OCI-LY3 (cell line): ENCODE results near the gene AP1S3.

ENCODE experiments used
- H2AFZ ChIP-seq: fragments of 200-600, 300-600 bp; shearing (Covaris generic); 2 replicates; pipeline ENCODE4 v1.6.0; 2014; ENCODE audit warnings: antibody characterized with exemption, low read depth, low read length
- H3K27ac ChIP-seq: fragments of 200-600, 300-600 bp; sonication (generic); 2 replicates; pipeline ENCODE4 v1.5.1; 2014; ENCODE audit warnings: mild to moderate bottlenecking, low read length, moderate library complexity, mixed read lengths
- H3K27me3 ChIP-seq: fragments of 200-600, 300-600 bp; sonication (generic); 2 replicates; pipeline ENCODE4 v1.6.1; 2014; ENCODE audit warnings: low read depth, low read length, mixed read lengths
- H3K36me3 ChIP-seq: fragments of 200-600, 300-600 bp; sonication (generic); replicated peaks from 2 replicates; pipeline ENCODE3; 2014; ENCODE audit warnings: low read depth, low read length, mixed read lengths
- H3K4me1 ChIP-seq: fragments of 300-600, 200-600 bp; sonication (generic); 2 replicates; pipeline ENCODE4 v1.6.1; 2014; ENCODE audit warnings: low read length, mixed read lengths
- H3K4me2 ChIP-seq: fragments of 200-600, 300-600 bp; sonication (generic); 2 replicates; pipeline ENCODE4 v1.6.1; 2014; ENCODE audit warnings: low read length, mixed read lengths
- H3K4me3 ChIP-seq: fragments of 300-600, 200-600 bp; sonication (generic); 2 replicates; pipeline ENCODE4 v1.5.1; 2014; ENCODE audit warnings: antibody characterized with exemption, mild to moderate bottlenecking, low read length, moderate library complexity
- H3K79me2 ChIP-seq: fragments of 300-600, 200-600 bp; shearing (Covaris generic); 2 replicates; pipeline ENCODE4 v1.6.1; 2014; ENCODE audit warnings: mild to moderate bottlenecking, low read length, mixed read lengths
- H3K9ac ChIP-seq: fragments of 300-600, 200-600 bp; shearing (Covaris generic); 2 replicates; pipeline ENCODE4 v1.6.0; 2014; ENCODE audit warnings: mild to moderate bottlenecking, low read length, moderate library complexity
- H3K9me3 ChIP-seq: fragments of 200-600, 300-600 bp; shearing (Covaris generic); 2 replicates; pipeline ENCODE4 v1.6.1; 2014; ENCODE audit warnings: low read length, mixed read lengths; ENCODE audit not compliant: insufficient read depth
- H4K20me1 ChIP-seq: fragments of 200-600, 300-600 bp; sonication (generic); 2 replicates; pipeline ENCODE4 v1.6.1; 2016; ENCODE audit warnings: low read length, mixed read lengths; ENCODE audit not compliant: insufficient read depth
- EZH2phosphoT487 ChIP-seq: fragments of 200-600 bp; shearing (Covaris generic); IDR thresholded peaks from 2 replicates; pipeline ENCODE4 v1.6.1; 2018; ENCODE audit warnings: antibody characterized with exemption, mixed run types, low read depth
- TF ChIP-seq, protein P1 (sequence below): fragments of 200-600, 300-600 bp; sonication (generic); IDR thresholded peaks from 2 replicates; pipeline ENCODE4 v1.5.1; 2014; ENCODE audit warnings: antibody characterized with exemption, low read length, low read depth

The AP1S3 gene

GRCh38 chr2:223740679-223741078 lies 96.7 kb downstream of the AP1S3 start:
- H3K9me3 ChIP-seq = no peaks in the 10 kb centered on the region
- no peak overlapping the region for H3K4me2 ChIP-seq
- no peaks in the 10 kb centered on the region for H3K4me1 ChIP-seq
- H3K27me3 ChIP-seq = no peaks in the 10 kb centered on the region
- no peak overlapping the region for H3K9ac ChIP-seq
- TF ChIP-seq, protein P1, sequence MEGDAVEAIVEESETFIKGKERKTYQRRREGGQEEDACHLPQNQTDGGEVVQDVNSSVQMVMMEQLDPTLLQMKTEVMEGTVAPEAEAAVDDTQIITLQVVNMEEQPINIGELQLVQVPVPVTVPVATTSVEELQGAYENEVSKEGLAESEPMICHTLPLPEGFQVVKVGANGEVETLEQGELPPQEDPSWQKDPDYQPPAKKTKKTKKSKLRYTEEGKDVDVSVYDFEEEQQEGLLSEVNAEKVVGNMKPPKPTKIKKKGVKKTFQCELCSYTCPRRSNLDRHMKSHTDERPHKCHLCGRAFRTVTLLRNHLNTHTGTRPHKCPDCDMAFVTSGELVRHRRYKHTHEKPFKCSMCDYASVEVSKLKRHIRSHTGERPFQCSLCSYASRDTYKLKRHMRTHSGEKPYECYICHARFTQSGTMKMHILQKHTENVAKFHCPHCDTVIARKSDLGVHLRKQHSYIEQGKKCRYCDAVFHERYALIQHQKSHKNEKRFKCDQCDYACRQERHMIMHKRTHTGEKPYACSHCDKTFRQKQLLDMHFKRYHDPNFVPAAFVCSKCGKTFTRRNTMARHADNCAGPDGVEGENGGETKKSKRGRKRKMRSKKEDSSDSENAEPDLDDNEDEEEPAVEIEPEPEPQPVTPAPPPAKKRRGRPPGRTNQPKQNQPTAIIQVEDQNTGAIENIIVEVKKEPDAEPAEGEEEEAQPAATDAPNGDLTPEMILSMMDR = no peak
- TF ChIP-seq EZH2phosphoT487 = no peak
- H4K20me1 ChIP-seq = no peaks in the 10 kb centered on the region
- no peaks in the 10 kb centered on the region for H3K36me3 ChIP-seq
- no peak overlapping the region for H3K4me3 ChIP-seq
- no peak overlapping the region for H2AFZ ChIP-seq
- H3K27ac ChIP-seq = no peak overlapping the region
- H3K79me2 ChIP-seq = no peaks in the 10 kb centered on the region

DNA sequence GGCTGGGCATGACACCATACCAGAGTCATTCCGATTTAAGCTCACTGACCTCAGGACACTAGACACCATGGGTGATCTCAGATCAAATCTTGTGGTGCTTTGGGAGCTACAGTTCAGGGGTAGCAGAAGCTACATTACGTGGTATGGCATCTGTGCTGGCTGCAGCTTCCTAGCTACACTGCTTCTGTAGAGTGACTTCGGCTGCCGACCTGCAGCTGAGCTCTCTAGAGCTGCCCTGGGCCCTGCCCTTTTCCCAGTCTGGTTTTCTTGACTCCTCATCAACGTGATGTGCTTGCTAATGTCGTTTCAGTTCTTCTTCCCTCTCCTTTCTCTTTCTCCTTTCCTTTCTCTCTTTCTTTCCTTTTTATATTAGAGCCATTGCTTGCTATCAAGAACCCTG lies 100.2 kb downstream of the AP1S3 start:
- no peak overlapping the region for H3K27ac ChIP-seq
- H3K9me3 ChIP-seq = no peaks in the 10 kb centered on the region
- H3K79me2 ChIP-seq = no peaks in the 10 kb centered on the region
- no peak overlapping the region for H3K4me2 ChIP-seq
- H3K36me3 ChIP-seq = no peaks in the 10 kb centered on the region
- H3K4me1 ChIP-seq = no peaks in the 10 kb centered on the region
- no peak overlapping the region for H3K4me3 ChIP-seq
- no peaks in the 10 kb centered on the region for H4K20me1 ChIP-seq
- H3K27me3 ChIP-seq = no peaks in the 10 kb centered on the region
- H3K9ac ChIP-seq = no peak overlapping the region
- H2AFZ ChIP-seq = no peak overlapping the region
- TF ChIP-seq, protein P1 = no peak
- no peak for TF ChIP-seq EZH2phosphoT487

DNA sequence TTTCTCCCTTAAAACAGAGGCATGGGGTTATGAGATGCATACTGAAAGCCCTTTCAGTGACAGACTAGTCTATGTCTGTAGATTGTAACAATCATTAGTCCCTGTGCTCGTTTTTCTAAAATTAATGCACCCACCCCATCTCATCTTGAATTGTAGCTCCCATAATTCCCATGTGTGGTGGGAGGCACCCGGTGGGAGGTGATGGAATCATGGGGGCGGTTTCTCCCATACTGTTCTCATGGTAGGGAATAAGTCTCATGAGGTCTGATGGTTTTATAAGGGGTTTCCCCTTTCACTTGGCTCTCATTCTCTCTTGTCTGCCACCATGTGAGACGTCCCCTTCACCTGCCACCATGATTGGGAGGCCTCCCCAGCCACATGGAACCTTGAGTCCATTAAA lies 100.9 kb downstream of the AP1S3 start:
- no peaks in the 10 kb centered on the region for H3K4me1 ChIP-seq
- no peak overlapping the region for H3K27ac ChIP-seq
- H3K36me3 ChIP-seq = no peaks in the 10 kb centered on the region
- H3K27me3 ChIP-seq = no peaks in the 10 kb centered on the region
- H3K79me2 ChIP-seq = no peaks in the 10 kb centered on the region
- no peak overlapping the region for H3K4me3 ChIP-seq
- no peak overlapping the region for H3K9ac ChIP-seq
- H2AFZ ChIP-seq = no peak overlapping the region
- H3K9me3 ChIP-seq = no peaks in the 10 kb centered on the region
- TF ChIP-seq, protein P1 = no peak
- H3K4me2 ChIP-seq = no peak overlapping the region
- H4K20me1 ChIP-seq = no peaks in the 10 kb centered on the region

GRCh38 chr2:223735659-223736244 lies 101.6 kb downstream of the AP1S3 start:
- Histone ChIP-seq H3K9ac (no peak overlapping the region), H3K27ac (no peak overlapping the region), H3K27me3 (no peaks in the 10 kb centered on the region), H3K36me3 (no peaks in the 10 kb centered on the region), H3K4me1 (no peaks in the 10 kb centered on the region), H3K4me3 (no peak overlapping the region), H3K9me3 (no peaks in the 10 kb centered on the region), H3K79me2 (no peaks in the 10 kb centered on the region), H3K4me2 (no peak overlapping the region), H4K20me1 (no peaks in the 10 kb centered on the region), H2AFZ (no peak overlapping the region)
- TF ChIP-seq, protein P1 = no peak
- no peak for TF ChIP-seq EZH2phosphoT487
